ENCODE results near the gene SSR4.

Gene SSR4

DNA sequence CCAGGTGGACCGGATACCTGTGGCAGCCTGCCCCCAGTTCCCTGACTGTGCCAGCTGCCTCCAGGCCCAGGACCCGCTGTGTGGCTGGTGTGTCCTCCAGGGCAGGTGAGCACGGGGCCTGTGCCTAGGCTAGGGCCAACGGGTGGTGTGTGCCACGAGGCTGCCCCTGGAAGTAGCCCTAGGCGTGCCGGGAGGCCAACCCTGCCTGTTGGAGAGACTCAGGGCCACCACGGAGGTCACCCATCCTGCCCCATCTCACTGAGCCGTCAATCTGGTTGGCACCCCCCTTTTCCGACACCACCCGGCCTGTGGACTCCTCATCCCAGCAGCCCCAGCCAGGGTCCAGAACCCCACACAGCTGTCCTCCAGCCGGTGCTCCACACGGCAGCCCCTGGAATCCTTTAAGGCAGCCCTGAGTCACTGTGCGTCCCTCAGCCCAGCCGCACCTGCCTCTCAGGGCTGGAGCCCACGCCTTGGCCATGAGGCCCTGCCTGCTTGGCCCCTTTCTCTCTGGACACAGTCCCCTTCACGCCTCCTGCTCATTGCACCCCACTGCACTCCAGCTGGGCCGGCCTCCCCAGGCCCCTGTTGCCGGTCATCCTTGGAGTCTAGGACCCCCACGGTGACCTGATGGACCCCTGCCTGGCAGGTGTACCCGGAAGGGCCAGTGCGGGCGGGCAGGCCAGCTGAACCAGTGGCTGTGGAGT, 25.2 kb upstream of the SSR4 start:
- no peak for DNase-seq (ENCODE audit: low read depth in 2 of 2)

DNA sequence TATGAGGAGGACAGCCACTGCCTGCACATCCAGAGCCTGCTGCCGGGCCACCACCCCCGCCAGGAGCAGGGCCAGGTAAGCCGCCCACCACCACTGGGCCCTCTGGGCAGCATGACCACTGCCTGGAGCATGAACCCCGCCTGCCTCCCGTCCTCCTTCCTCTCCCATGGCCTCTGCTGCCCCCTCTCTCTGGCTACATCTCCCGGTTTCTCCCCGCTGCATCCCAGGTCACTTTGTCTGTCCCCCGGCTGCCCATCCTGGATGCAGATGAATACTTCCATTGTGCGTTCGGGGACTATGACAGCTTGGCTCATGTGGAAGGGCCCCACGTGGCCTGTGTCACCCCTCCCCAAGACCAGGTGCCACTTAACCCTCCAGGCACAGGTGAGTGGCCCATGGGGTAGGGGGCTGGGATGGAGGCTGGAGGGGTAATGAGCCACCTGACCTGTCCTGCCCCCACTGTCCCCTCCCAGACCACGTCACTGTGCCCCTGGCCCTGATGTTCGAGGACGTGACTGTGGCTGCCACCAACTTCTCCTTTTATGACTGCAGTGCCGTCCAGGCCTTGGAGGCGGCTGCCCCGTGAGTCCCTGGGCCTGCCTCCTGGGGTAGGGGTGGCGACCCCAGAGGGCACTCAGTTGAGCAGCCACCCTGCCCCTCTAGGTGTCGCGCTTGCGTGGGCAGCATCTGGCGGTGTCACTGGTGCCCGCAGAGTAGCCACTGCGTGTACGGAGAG, 24.4 kb upstream of the SSR4 start:
- DNase-seq (ENCODE audit: low read depth in 2 of 2), result no peak

DNA sequence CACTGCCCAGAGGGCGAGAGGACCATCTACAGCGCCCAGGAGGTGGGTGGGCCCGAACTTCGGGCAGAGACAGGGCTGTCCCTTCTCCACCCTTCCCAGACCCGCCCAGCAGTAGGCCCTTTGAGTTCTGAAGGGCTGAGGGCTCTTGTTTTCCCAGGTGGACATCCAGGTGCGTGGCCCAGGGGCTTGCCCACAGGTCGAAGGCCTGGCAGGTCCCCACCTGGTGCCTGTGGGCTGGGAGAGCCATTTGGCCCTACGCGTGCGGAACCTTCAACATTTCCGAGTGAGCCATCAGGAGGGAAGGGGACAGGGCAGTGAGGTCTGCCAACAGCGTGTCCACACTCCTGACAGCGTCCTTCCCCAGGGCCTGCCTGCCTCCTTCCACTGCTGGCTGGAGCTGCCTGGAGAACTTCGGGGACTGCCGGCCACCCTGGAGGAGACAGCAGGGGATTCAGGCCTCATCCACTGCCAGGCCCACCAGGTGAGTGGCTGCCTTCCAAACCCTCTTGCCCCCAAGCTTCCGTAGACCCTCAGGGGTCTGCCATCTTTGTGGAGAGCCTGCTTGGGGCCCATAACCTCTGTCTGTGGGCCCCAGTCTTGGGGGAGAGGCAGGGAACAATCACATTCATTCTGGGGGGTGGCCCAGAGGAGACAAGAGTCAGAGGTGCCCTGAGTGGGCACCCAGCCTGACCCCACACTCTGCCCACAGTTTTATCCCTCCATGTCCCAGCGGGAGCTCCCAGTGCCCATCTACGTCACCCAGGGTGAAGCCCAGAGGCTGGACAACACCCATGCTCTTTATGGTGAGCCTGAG, 23.7 kb upstream of the SSR4 start:
- DNase-seq (ENCODE audit: low read depth in 2 of 2), result no peak

DNA sequence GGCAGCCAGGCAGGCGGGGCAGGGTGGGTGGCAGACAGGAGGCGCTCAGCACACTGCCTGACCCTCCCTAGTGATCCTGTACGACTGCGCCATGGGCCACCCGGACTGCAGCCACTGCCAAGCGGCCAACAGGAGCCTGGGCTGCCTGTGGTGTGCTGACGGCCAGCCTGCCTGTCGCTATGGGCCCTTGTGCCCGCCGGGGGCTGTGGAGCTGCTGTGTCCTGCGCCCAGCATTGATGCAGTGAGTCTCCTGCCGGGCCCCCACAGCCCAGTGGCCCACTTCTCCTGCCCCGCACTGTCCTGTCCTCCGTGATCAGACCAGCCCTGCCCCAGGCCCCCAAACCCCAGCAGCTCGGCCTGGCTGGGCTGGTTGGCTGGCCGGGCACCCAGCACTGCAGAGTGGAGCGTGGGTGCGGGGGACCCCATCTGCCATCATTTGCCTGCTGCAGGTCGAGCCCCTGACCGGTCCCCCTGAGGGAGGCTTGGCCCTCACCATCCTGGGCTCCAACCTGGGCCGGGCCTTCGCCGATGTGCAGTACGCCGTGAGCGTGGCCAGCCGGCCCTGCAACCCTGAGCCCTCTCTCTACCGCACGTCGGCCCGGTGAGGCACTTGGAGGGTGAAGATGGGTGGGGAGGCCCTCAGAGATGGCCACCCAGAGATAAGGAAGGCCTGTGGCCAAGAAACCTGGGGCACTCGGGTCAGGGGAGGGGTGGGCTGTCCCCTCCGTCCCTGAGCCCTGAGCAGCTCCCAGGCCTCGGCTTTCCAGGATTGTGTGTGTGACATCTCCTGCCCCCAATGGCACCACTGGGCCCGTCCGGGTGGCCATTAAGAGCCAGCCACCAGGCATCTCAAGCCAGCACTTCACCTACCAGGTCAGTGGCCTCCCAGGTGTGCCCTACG, 22.8 kb upstream of the SSR4 start:
- DNase-seq (ENCODE audit: low read depth in 2 of 2), result no peak

DNA sequence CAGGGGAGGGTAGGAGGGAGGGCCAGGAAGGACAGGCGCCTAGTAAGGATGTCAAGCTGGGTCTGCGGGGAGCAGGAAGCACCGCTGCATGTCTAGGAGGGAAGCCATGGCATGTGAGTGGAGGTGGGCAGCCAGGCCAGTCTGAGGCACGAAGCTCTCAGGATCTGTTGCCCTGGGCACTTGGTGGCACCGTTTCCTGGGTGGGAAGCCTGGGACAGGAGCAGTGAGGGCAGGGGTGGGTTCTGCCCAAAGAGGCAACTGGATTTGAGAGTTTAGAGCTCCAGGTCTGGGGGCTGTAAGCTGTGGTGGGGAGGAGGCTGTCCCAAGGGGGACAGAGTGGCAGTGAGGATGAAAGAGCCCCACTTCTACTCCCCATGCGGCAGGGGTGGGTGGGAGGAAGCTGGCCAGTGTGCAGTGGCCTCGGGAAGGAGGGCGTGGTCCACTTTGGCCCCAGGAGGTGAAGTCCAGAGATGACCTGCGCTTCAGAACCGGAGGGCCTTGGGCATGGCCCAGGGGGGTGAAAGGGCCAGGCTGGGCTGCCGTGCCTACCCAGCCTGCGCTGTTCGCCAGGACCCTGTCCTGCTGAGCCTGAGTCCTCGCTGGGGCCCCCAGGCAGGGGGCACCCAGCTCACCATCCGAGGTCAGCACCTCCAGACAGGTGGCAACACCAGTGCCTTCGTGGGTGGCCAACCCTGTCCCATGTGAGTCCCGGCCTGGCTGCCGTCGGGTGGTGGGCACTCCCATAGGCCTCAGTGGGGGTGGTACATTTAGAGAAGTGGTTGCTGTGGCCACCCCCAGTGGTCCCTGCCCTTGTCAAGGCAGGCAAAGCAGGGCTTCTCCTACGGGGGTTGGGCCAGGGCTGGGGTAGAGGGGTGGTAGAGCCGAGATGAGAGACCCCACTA, 21.9 kb upstream of the SSR4 start:
- no peak for DNase-seq (ENCODE audit: low read depth in 2 of 2)

DNA sequence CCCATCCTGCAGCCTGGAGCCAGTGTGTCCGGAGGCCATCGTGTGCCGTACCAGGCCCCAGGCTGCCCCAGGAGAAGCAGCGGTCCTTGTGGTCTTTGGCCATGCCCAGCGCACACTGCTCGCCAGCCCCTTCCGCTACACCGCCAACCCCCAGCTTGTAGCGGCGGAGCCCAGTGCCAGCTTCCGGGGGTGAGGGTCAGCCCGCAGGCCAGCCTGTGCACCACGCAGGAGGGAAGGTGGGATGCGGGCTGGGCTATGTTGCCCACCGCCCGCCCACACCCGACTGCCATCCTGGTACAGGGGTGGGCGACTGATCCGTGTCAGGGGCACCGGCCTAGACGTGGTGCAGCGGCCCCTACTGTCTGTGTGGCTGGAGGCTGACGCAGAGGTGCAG, 21.3 kb upstream of the SSR4 start:
- DNase-seq (ENCODE audit: low read depth in 2 of 2), result no peak

DNA sequence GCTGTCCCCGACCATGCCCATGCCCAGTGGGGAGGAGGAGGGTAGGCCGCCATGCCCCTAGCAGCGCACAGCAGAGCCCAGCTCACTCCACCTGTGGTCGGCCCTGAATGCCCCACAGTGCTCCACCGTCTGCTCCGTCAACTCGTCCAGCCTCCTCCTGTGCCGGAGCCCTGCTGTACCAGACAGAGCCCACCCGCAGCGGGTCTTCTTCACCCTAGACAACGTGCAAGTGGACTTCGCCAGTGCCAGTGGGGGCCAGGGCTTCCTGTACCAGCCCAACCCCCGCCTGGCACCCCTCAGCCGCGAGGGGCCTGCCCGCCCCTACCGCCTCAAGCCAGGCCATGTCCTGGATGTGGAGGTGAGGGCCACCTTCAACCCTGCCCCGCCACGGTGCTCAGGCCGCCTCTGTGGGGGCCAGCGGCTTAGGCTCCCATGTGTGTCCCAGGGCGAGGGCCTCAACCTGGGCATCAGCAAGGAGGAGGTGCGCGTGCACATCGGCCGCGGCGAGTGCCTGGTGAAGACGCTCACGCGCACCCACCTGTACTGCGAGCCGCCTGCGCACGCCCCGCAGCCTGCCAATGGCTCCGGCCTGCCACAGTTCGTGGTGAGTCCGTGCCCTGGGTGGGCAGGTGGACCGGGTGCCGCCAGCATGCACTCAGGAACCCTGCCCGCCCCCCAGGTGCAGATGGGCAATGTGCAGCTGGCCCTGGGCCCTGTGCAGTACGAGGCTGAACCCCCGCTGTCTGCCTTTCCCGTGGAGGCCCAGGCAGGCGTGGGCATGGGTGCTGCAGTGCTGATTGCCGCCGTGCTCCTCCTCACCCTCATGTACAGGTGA, 20.5 kb upstream of the SSR4 start:
- DNase-seq (ENCODE audit: low read depth in 2 of 2), result no peak

DNA sequence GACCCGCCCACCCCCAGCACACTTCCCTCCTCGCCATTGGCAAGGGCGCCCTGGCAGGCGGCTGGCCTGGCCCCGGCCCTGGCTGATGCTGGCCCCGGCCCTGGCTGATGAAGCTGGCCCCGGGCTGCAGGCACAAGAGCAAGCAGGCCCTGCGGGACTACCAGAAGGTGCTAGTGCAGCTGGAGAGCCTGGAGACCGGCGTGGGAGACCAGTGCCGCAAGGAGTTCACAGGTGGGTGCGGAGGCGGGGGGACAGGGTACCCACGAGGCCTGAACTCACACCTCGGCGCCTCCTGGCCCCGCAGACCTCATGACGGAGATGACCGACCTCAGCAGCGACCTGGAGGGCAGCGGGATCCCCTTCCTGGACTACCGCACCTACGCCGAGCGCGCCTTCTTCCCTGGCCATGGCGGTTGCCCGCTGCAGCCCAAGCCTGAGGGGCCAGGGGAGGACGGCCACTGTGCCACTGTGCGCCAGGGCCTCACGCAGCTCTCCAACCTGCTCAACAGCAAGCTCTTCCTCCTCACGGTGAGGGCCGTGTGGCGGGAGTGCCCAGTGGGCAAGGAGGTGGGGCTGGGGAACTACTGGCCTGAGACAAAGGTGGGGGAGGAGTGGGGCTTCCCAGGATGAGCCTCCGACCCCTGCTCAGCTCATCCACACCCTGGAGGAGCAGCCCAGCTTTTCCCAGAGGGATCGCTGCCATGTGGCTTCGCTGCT, 19.7 kb upstream of the SSR4 start:
- DNase-seq (ENCODE audit: low read depth in 2 of 2), result no peak

DNA sequence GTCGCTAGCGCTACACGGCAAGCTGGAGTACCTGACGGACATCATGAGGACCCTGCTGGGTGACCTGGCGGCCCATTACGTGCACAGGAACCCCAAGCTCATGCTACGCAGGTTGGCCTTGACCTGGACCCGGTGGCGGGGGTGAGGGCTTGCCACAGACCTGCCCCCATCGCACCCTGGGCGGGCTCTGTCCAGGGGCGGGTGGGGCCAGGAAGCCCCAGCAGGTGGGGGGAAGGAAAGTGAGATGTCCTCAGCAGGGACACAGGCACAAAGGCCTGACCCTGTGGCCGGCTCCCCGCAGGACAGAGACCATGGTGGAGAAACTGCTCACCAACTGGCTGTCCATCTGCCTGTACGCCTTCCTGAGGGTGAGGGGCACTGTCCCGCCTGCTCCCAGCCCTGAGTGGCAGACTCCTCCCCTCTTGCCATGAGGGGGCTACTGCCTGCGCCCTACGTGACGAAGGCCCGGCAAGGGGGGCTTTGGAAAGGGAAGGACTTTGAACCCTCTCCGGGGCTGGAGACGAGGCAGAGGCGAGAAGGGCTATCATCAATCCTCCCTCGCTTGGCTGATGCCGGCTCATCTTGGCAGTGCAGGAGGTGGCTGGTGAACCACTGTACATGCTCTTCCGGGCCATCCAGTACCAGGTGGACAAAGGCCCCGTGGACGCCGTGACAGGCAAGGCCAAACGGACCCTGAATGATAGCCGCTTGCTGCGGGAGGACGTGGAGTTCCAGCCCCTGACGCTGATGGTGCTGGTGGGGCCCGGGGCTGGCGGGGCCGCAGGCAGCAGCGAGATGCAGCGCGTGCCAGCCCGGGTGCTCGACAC, 19.0 kb upstream of the SSR4 start:
- no peak for DNase-seq (ENCODE audit: low read depth in 2 of 2)

DNA sequence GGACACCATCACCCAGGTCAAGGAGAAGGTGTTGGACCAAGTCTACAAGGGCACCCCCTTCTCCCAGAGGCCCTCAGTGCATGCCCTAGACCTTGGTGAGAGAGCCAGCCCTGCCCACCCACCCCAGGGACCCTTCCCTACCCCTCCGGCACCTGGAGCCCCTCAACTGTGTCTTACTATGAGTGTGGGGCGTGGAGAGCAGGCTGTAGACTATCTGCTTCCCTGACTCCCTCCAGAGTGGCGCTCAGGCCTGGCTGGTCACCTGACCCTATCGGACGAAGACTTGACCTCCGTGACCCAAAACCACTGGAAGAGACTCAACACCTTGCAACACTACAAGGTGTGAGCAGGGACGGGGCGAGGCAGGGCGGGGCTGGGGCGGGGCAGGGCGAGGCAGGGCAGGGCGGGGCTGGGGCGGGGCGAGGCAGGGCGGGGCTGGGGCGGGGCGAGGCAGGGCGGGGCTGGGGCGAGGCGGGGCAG, 18.3 kb upstream of the SSR4 start:
- no peak for DNase-seq (ENCODE audit: low read depth in 2 of 2)

DNA sequence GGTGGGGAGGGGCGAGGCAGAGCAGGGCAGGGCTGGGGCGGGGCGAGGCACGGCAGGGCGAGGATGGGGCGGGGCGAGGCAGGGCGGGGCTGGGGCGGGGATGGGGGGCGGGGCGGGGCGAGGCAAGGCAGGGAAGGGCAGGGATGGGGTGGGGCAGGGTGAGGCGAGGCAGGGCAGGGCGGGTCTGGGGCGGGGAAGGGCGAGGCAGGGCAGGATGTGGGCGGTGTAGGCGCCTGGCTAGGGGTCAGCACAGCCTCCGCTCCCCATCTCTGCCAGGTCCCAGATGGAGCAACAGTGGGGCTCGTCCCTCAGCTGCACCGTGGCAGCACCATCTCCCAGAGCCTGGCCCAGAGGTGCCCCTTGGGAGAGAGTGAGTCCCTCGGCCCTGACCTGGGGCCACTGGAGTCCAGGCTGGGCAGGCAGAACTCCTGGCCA, 17.8 kb upstream of the SSR4 start:
- no peak for DNase-seq (ENCODE audit: low read depth in 2 of 2)

DNA sequence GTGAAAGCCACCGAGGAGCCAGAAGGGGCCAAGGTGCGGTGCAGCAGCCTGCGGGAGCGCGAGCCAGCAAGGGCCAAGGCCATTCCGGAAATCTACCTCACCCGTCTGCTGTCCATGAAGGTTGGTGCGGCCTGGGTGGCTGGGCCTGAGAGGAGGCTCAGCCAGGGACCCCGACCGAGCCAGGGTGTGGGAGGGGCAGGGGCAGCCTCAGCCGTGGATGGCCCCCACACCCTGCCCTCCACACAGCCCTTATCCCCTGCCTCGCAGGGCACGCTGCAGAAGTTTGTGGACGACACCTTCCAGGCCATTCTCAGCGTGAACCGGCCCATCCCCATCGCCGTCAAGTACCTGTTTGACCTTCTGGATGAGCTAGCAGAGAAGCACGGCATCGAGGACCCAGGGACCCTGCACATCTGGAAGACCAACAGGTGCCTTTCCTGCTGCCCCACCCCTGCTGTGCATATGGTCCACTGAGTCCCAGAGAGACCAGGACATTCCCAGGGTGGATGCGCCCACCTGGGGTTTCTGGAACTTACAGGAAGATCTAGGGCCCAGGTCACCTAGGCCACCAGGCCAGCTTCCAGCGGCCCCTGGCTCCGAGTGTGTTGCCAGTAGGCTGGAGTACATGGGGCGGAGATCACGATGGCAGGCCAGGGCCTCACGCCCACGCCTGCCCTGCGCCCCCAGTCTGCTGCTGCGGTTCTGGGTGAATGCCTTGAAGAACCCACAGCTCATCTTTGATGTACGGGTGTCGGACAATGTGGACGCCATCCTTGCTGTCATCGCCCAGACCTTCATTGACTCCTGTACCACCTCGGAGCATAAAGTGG, 17.0 kb upstream of the SSR4 start:
- DNase-seq (ENCODE audit: low read depth in 2 of 2), result no peak

DNA sequence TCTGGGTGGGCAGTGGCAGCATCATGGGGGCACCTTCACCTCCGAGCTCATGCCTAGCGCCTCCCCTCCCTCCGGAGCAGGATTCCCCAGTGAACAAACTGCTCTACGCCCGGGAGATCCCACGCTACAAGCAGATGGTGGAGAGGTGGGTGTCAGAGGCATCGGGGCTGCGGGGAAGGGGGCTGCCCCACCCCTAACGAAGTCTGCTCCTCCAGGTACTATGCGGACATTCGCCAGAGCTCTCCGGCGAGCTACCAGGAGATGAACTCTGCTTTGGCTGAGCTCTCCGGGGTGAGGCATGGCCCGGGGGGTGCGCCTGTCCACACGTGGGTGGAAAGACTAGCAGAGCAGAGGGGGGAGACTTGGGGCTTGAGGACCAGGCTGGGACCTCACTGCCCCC, 16.3 kb upstream of the SSR4 start:
- no peak for DNase-seq (ENCODE audit: low read depth in 2 of 2)

DNA sequence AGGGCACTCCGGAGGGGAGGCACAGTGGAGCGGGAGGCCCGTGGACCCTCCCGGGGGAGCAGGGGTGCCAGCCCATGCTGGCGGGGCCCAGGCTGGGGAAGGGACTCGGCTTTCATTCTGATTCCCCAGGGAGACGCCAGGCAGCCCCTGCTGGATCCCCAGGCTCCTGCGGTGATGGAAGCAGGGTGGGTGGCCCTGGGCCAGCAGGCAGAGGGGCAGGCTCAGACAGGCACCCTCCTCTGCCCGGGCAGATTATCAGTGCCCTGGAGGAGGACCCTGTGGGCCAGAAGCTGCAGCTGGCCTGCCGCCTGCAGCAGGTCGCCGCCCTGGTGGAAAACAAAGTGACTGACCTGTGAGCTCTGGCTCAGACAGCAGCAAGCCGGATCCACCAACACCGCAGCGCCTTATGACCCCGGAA, 15.8 kb upstream of the SSR4 start:
- no peak for DNase-seq (ENCODE audit: low read depth in 2 of 2)

DNA sequence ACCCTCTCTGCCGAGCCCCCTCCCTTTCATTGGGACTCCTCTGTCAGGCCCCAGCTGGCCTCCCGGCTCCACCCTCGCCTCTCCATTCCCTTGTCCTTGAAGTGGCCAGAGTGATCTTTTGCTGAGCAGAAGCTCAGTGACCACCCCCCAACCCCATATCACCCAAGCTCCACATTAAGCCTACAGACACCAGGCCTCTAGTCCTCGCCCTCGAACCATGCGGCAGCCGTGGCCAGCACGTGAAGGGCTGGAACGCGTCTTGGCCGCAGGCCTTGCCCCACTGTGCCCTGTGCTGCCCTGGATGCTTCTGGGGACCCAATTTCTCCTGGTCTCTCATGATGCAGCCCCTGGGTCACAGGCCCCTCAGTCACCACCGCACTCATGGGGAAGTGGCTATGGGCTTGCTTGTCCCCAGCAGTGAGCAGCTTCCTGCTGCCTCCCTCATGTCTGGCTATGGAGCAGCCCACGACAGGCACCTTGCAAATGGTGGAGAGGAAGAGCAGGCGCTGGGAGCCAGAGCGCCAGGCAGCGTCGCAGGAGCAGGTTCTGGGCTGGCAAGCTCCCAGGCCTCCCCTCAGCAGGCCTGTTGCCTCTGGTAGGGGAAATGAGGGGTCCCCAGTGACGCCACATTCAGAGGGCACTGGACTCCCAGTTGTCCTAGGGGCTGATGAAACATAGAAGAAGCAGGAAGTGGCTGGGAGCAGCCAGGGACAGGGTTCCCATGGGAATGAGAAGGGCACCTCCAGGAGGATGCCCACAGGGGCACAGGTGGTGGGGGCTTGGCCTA, 14.4 kb upstream of the SSR4 start:
- no peak for DNase-seq (ENCODE audit: low read depth in 2 of 2)
